GM12878 (cell line): ENCODE data around the gene IRAK3. TPM values are rescaled to one million over a fixed set of nuclear protein-coding genes. Genes with fewer than 3 reads are reported as not detected.

Experiments used
- IKZF1 ChIP-seq: fragments of 450-650 bp; conservative IDR thresholded peaks from 2 replicates; pipeline ENCODE4 v1.6.1; 2017; ENCODE audit warnings: antibody characterized with exemption, mild to moderate bottlenecking
- MEF2B ChIP-seq: fragments of 450-650 bp; IDR thresholded peaks from 2 replicates; pipeline ENCODE4 v1.6.1; 2018; ENCODE audit warnings: mild to moderate bottlenecking, moderate library complexity; ENCODE audit not compliant: partially characterized antibody, poor library complexity, severe bottlenecking
- NFXL1 ChIP-seq: fragments of 450-650 bp; IDR thresholded peaks from 2 replicates; pipeline ENCODE4 v1.6.1; 2017; ENCODE audit warnings: antibody characterized with exemption, mild to moderate bottlenecking, borderline replicate concordance
- POLR2A ChIP-seq: IDR thresholded peaks from 2 replicates; pipeline ENCODE4 v1.6.1; 2011; ENCODE audit warnings: low read depth, mild to moderate bottlenecking, low read length
- RB1 ChIP-seq: fragments of 450-650 bp; formaldehyde crosslinking; IDR thresholded peaks from 2 replicates; pipeline ENCODE4 v1.6.1; 2017; ENCODE audit warnings: mild to moderate bottlenecking, borderline replicate concordance
- RBBP5 ChIP-seq: fragments of 200-600 bp; sonication (generic); conservative IDR thresholded peaks from 2 replicates; pipeline ENCODE4 v1.6.1; 2016
- TCF3 ChIP-seq: IDR thresholded peaks from 2 replicates; pipeline ENCODE4 v1.6.1; 2012; ENCODE audit warnings: low read depth, mild to moderate bottlenecking, low read length, borderline replicate concordance; ENCODE audit not compliant: insufficient read depth
- ZNF207 ChIP-seq: fragments of 450-650 bp; IDR thresholded peaks from 2 replicates; pipeline ENCODE4 v1.6.1; 2014; ENCODE audit warnings: antibody characterized with exemption, mild to moderate bottlenecking, borderline replicate concordance
- polyA plus RNA-seq, 11 experiments: library from polyadenylated mRNA; depleted of rRNA in 4 of 11; unstranded in 6 of 11; stranded (reverse) in 5 of 11; fragments of >200 nt; fragmentation: Nextera tagmentation in 4 of 11; fragmentation: Illumina TruSeq in 1 of 11; extraction: Ambion mirVana in 4 of 11; extraction: Trizol in 1 of 11; gene quantifications; 1 replicate in 1 of 11; 2 replicates in 10 of 11; pipeline versions ENCODE4 v1.2.1 to v1.2.3, GENCODE V29; 2011 to 2016; ENCODE audit warnings: inconsistent platforms in 2 of 11, missing spikeins in 2 of 11, low read depth in 1 of 11
- total RNA-seq, 4 experiments: library from RNA; depleted of rRNA in 3 of 4; stranded (reverse); fragments of >200 nt in 3 of 4; fragmentation: Illumina TruSeq in 1 of 4; extraction: Trizol in 1 of 4; gene quantifications; 2 replicates each; pipeline versions ENCODE4 v1.2.1 to v1.2.3, GENCODE V29; 2013 to 2021
- TF ChIP-seq, protein P1 (sequence below): IDR thresholded peaks from 2 replicates; pipeline ENCODE4 v1.6.1; 2012; ENCODE audit warnings: low read depth, low read length, improper control_type of control experiment
- TF ChIP-seq, protein P2 (sequence below): IDR thresholded peaks from 2 replicates; pipeline ENCODE4 v1.6.1; 2012; ENCODE audit warnings: mild to moderate bottlenecking, low read depth, low read length
- TF ChIP-seq, protein P3 (sequence below), 3 experiments: IDR thresholded peaks in 2 of 3; conservative IDR thresholded peaks in 1 of 3; 2 replicates each; pipeline ENCODE4 v1.5.1; 2011; ENCODE audit warnings: low read depth in 3 of 3, low read length in 3 of 3, mild to moderate bottlenecking in 3 of 3, control low read depth in 2 of 3, moderate library complexity in 2 of 3, inconsistent platforms in 1 of 3, mixed read lengths in 1 of 3; ENCODE audit not compliant: control insufficient read depth in 2 of 3, insufficient read depth in 1 of 3; ENCODE audit errors: extremely low read depth in 1 of 3

IRAK3 gene
- total and polyA plus RNA-seq, 10 of the 15 experiments (the other 5 are each of a cell fraction or from before 2014, with no cell fraction given): 1.4 to 14.1 (median 5.4) TPM

DNA sequence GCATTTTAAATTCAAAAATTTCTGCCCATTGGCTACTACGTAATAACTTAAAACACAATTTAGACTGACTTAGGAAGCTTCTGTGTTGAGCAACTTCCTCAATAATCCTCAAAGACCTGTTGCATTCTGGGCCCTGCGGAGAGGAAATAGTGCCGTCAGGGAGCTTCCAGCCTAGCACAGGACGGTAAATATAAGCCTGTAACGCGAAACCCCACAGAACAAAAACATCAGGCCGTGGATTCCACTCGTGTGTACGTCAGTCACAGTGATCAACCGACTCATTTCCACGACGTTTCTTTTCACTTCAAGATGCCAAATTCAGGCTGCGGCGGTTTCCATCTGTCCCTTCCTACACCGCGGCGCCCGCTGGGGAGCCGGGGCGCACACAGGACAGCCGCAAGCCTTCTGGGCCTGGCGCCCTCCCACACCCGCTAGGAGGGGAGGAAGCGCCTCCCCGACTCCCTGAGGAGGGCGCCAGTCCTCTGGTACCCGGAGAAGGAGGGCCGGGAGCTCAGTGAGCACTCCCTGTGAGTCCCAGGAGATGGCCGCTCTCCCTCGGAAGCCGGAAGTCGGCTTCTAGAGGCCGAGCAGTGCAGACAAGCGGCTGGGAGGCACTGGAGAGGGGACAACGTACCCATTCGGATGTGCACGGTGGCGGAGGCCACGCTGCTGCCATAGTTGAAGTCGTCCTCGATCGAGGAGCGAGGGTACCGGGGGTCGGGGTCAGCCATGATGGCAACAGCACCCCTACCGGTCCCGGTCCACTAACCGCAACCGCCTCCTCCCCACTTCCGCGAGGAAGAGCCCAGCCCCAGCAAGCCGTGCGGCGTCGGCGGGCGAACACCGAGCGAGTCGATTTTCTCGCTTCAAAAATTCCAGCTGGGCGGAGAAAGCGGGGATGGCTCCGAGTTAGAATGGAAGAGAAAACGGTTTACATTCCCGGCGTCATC, 19.5 kb upstream of the IRAK3 start, which contains the start of gene TMBIM4 (continued):
- TF ChIP-seq ZNF207: peak; percentile 86; the same call in 1 of the 2 replicates
- 0 out of 2 replicates have a peak, but pooled peaks have one; percentile 51 for TF ChIP-seq TCF3
- peak; percentile 56; the same call in 1 of the 2 replicates for TF ChIP-seq RBBP5
- peak; percentile 96 for TF ChIP-seq POLR2A
- peak; percentile 99 for TF ChIP-seq IKZF1
- peak; percentile 81 for TF ChIP-seq MEF2B
- TF ChIP-seq, protein P1, sequence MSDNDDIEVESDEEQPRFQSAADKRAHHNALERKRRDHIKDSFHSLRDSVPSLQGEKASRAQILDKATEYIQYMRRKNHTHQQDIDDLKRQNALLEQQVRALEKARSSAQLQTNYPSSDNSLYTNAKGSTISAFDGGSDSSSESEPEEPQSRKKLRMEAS: peak; percentile 57; the same call in 1 of the 2 replicates
- TF ChIP-seq, protein P2, sequence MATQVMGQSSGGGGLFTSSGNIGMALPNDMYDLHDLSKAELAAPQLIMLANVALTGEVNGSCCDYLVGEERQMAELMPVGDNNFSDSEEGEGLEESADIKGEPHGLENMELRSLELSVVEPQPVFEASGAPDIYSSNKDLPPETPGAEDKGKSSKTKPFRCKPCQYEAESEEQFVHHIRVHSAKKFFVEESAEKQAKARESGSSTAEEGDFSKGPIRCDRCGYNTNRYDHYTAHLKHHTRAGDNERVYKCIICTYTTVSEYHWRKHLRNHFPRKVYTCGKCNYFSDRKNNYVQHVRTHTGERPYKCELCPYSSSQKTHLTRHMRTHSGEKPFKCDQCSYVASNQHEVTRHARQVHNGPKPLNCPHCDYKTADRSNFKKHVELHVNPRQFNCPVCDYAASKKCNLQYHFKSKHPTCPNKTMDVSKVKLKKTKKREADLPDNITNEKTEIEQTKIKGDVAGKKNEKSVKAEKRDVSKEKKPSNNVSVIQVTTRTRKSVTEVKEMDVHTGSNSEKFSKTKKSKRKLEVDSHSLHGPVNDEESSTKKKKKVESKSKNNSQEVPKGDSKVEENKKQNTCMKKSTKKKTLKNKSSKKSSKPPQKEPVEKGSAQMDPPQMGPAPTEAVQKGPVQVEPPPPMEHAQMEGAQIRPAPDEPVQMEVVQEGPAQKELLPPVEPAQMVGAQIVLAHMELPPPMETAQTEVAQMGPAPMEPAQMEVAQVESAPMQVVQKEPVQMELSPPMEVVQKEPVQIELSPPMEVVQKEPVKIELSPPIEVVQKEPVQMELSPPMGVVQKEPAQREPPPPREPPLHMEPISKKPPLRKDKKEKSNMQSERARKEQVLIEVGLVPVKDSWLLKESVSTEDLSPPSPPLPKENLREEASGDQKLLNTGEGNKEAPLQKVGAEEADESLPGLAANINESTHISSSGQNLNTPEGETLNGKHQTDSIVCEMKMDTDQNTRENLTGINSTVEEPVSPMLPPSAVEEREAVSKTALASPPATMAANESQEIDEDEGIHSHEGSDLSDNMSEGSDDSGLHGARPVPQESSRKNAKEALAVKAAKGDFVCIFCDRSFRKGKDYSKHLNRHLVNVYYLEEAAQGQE: peak; percentile 46; the same call in 1 of the 2 replicates
- TF ChIP-seq RB1: peak; percentile 73; the same call in 1 of the 2 replicates
- peak; percentile 94 for TF ChIP-seq NFXL1
- TF ChIP-seq, protein P3, sequence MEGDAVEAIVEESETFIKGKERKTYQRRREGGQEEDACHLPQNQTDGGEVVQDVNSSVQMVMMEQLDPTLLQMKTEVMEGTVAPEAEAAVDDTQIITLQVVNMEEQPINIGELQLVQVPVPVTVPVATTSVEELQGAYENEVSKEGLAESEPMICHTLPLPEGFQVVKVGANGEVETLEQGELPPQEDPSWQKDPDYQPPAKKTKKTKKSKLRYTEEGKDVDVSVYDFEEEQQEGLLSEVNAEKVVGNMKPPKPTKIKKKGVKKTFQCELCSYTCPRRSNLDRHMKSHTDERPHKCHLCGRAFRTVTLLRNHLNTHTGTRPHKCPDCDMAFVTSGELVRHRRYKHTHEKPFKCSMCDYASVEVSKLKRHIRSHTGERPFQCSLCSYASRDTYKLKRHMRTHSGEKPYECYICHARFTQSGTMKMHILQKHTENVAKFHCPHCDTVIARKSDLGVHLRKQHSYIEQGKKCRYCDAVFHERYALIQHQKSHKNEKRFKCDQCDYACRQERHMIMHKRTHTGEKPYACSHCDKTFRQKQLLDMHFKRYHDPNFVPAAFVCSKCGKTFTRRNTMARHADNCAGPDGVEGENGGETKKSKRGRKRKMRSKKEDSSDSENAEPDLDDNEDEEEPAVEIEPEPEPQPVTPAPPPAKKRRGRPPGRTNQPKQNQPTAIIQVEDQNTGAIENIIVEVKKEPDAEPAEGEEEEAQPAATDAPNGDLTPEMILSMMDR (IDR thresholded peaks at IDR 0.05 in 2 of 3, conservative IDR thresholded peaks at IDR 0.05 in 1 of 3; ENCODE audit: control insufficient read depth in 2 of 3, extremely low read depth in 1 of 3, insufficient read depth in 1 of 3, low read depth in 3 of 3, low read length in 3 of 3): peak; percentile 18 to 43 (median 23); a peak in 4 of 6 replicates
